ENCODE results near the gene VPS37D. TPM values are rescaled to one million over a fixed set of nuclear protein-coding genes. Genes with fewer than 3 reads are reported as not detected.
"Not testable (repeated sequence)": the region's sequence is repeated elsewhere in the genome, so short reads cannot be mapped to it uniquely, and the experiment has no call there.

VPS37D gene
- total RNA-seq, 1 donor from 2014 or later, result 2.4 TPM

DNA sequence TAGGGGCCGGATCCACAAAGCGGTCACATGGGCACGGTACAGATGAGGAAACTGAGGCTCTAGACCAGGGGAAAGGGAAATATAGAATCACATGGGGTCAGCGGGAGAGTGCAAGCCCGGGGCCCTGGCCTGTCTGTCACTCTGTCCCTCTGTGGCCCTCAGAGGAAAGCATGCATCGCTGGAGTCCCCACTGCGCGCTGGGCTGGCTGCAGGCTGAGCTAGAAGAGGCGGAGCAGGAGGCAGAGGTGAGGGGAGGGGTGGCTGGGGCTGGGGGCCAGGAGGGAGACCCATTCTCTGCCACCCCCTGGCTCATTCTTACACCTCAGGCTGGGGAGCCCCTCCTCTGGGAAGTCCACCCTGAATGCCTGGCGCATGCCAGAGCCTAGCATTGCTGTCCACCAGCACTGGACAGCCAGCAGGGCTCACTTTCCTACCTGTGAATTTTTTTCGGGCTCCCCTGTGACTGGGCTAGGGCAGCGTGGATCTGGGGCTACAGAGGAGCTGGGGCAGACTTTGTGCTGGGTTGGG, 2.3 kb downstream of the VPS37D start:
- TF ChIP-seq, protein P1, sequence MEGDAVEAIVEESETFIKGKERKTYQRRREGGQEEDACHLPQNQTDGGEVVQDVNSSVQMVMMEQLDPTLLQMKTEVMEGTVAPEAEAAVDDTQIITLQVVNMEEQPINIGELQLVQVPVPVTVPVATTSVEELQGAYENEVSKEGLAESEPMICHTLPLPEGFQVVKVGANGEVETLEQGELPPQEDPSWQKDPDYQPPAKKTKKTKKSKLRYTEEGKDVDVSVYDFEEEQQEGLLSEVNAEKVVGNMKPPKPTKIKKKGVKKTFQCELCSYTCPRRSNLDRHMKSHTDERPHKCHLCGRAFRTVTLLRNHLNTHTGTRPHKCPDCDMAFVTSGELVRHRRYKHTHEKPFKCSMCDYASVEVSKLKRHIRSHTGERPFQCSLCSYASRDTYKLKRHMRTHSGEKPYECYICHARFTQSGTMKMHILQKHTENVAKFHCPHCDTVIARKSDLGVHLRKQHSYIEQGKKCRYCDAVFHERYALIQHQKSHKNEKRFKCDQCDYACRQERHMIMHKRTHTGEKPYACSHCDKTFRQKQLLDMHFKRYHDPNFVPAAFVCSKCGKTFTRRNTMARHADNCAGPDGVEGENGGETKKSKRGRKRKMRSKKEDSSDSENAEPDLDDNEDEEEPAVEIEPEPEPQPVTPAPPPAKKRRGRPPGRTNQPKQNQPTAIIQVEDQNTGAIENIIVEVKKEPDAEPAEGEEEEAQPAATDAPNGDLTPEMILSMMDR (IDR thresholded peaks at IDR 0.05; ENCODE audit: insufficient read depth, low read length, severe bottlenecking), result no peak
- FAIRE-seq (no peak), DNase-seq (ENCODE audit: low read depth) (no peak)
- Histone ChIP-seq H3K4me3 (ENCODE audit: low read depth, low read length) (no peak overlapping the region), H3K27me3 (ENCODE audit: control insufficient read depth, insufficient read depth, low read length) (no peaks in the 10 kb centered on the region), H3K36me3 (ENCODE audit: control insufficient read depth, insufficient read depth, low read length) (no peaks in the 10 kb centered on the region)

DNA sequence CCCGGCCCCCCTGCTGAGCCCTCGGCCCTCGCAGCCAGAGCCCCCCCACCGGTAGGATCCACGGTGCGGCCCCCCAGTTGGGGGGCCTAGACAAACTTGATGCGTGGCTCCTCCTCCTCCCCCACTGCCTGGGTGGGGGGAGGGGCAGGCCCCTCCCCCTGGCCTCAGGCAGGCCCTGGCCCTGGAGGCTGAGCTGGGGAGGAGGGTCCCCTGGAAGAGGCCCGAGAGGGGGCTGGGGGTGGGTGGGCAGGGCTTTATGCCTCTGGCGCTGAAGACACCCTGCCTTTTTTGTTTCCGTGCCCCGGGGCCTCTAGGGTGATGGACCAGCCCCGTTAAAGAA, 3.7 kb downstream of the VPS37D start:
- no peaks in the 10 kb centered on the region for H3K36me3 ChIP-seq (ENCODE audit: control insufficient read depth, insufficient read depth, low read length)
- TF ChIP-seq, protein P1 (IDR thresholded peaks at IDR 0.05; ENCODE audit: insufficient read depth, low read length, severe bottlenecking), result no peak
- H3K4me3 ChIP-seq (ENCODE audit: low read depth, low read length), result no peak overlapping the region
- no peaks in the 10 kb centered on the region for H3K27me3 ChIP-seq (ENCODE audit: control insufficient read depth, insufficient read depth, low read length)
- DNase-seq (ENCODE audit: low read depth), result no peak
- no peak for FAIRE-seq

DNA sequence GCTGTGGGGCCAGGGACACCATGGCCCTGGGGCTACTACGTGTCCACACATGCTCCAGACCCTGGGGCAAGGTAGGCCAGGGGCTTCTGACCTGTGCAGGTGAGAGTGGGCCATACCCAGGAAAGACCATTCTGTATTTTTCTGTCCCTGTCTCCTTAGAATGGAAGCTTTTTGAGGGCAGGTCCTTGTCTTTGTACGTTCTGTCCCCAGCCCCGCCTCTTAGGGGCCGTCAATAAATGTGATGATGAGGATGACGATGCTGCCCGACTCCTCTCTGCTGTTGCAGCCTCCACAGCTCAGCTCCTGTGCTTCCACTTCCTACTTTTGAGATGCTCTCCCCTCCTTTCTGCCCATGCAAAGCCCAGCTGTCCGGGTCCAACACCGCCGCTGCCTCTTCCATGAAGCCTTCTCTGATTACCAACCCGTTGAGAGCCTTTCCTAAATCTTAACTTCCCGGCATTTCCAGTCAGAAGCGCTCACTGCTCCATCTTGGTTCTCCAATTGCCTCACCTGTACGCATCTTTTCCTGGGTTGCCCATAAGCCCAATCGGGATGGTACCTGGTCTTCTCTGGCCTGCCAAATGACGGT, 4.3 kb downstream of the VPS37D start:
- no peak for FAIRE-seq
- no peak for DNase-seq (ENCODE audit: low read depth)
- Histone ChIP-seq H3K27me3 (ENCODE audit: control insufficient read depth, insufficient read depth, low read length) (no peaks in the 10 kb centered on the region), H3K36me3 (ENCODE audit: control insufficient read depth, insufficient read depth, low read length) (no peaks in the 10 kb centered on the region), H3K4me3 (ENCODE audit: low read depth, low read length) (no peak overlapping the region)
- TF ChIP-seq, protein P1 (IDR thresholded peaks at IDR 0.05; ENCODE audit: insufficient read depth, low read length, severe bottlenecking), result no peak

DNA sequence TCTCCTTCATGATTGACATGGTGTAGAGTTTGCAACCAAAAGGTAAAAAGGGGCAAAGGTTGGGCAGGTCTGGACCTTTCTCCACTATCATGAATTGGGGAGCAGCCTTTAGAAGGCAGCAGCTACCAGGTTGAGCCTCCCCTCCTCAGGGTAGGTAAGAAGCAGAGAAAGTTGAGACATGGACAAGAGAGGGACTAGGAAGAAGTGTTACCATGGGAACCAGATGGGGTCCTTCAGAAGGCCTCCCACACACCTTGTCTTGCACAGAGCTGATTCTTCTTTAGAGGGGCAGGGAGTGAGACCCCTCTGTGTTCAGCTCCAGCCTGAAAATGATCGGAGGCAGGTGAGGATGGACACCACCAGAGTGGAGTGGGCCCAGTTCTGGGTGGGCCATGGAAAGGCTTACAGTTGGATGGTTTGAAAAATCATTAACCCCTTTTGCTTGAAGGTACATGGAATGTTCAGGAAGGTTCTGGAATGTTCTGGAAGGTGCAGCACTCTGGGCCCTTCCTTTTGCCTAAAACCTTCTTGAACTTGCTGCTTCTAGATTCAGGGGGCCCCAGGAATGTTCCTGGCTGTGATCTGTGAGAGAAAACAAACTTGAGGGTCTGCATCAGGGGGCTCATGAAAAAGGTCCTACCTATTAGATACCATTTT, 7.0 kb downstream of the VPS37D start:
- no peak overlapping the region for H3K4me3 ChIP-seq (ENCODE audit: low read depth, low read length)
- no peak for DNase-seq (ENCODE audit: low read depth)
- peaks cover 6% of the 10 kb centered on the region for H3K36me3 ChIP-seq (ENCODE audit: control insufficient read depth, insufficient read depth, low read length)
- TF ChIP-seq, protein P1 (IDR thresholded peaks at IDR 0.05; ENCODE audit: insufficient read depth, low read length, severe bottlenecking), result no peak
- FAIRE-seq, result no peak
- no peaks in the 10 kb centered on the region for H3K27me3 ChIP-seq (ENCODE audit: control insufficient read depth, insufficient read depth, low read length)

DNA sequence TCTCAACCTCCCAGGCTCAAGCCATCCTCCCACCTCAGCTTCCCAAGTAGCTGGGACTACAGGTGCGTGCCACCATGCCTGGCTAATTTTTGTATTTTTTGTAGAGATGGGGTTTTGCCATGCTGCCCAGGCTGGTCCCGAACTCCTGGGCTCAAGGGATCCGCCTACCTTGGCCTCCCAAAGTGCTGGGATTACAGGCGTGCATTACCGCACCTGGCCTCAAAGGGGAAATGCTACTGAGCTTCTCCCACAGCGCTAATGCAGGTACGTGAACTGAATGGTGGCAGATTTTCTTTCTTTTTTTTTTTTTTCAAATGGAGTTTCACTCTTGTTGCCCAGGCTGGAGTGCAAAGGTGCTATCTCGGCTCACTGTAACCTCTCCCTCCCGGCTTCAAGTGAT, 8.4 kb downstream of the VPS37D start:
- H3K36me3 ChIP-seq (ENCODE audit: control insufficient read depth, insufficient read depth, low read length); DNase-seq (ENCODE audit: low read depth); FAIRE-seq; H3K27me3 ChIP-seq (ENCODE audit: control insufficient read depth, insufficient read depth, low read length); H3K4me3 ChIP-seq (ENCODE audit: low read depth, low read length): not testable (repeated sequence)

DNA sequence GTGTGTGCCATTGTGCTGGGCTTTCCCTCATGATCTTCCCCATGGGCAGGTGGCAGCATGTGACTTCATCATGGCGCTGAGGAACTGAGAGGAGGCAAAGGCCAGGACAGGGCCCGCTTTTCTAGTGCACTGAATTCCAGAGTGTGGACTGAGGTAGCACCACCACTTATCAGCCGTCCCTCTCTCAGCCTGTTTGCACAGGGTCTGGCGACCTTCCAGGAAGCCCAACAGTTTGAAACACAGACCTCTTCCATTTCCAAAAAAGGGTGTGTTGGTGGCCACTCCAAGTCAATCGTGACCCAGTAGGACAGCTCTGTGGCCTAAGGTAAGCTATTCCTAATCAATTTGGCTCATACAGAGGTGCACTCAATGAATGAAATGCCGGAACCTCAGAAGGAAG, 11.2 kb downstream of the VPS37D start:
- no peak for DNase-seq (ENCODE audit: low read depth)
- TF ChIP-seq, protein P1 (IDR thresholded peaks at IDR 0.05; ENCODE audit: insufficient read depth, low read length, severe bottlenecking), result no peak
- FAIRE-seq, result no peak
- no peaks in the 10 kb centered on the region for H3K27me3 ChIP-seq (ENCODE audit: control insufficient read depth, insufficient read depth, low read length)
- H3K4me3 ChIP-seq (ENCODE audit: low read depth, low read length), result no peak overlapping the region
- H3K36me3 ChIP-seq (ENCODE audit: control insufficient read depth, insufficient read depth, low read length), result peaks cover 6% of the 10 kb centered on the region

Measured in bronchial epithelial cell (primary cell).